ENCODE measurements around the gene SRXN1.

The SRXN1 gene

GRCh38 chr20:652615-653109 lies 338 bp downstream of the SRXN1 start:
- Histone ChIP-seq H3K4me1 (peaks cover 0 to 26% (median 17%) of the 10 kb centered on the region in 4 donors), H3K27ac (peak overlapping the region; percentile 79 to 83), H3K4me3 (peak overlapping the region; percentile 71 to 86), H3K27me3 (no peaks in the 10 kb centered on the region), H3K9me3 (no peaks in the 10 kb centered on the region), H3K36me3 (peaks cover 14 to 35% (median 18%) of the 10 kb centered on the region in 3 donors)
- intact Hi-C loops (cut with DNase I; ENCODE audit: low total_unique reads), result loop anchor here (2.0 to 10.0 kb wide), 2 partner anchors 110 to 182 kb away; partner anchors contain the start of genes CSNK2A1 and FAM110A
- DNase-seq, result no peak
- TF ChIP-seq CTCF (IDR thresholded peaks at IDR 0.05), result no peak

- no peak for TF ChIP-seq CTCF (IDR thresholded peaks at IDR 0.05)
- peak overlapping the region; percentile 79 to 83 for H3K27ac ChIP-seq
- H3K4me3 ChIP-seq, result peak overlapping the region; percentile 71 to 86
- H3K36me3 ChIP-seq, result peaks cover 21 to 42% (median 23%) of the 10 kb centered on the region in 3 donors
- no peaks in the 10 kb centered on the region for H3K27me3 ChIP-seq
- peaks cover 0 to 26% (median 17%) of the 10 kb centered on the region in 4 donors for H3K4me1 ChIP-seq
- DNase-seq, result no peak
- no peaks in the 10 kb centered on the region for H3K9me3 ChIP-seq
- intact Hi-C loops (cut with DNase I; ENCODE audit: low total_unique reads), result loop anchor here (2.0 to 10.0 kb wide), 2 partner anchors 109 to 183 kb away; partner anchors contain the start of genes CSNK2A1 and FAM110A
Observed at GRCh38 chr20:651713-652614, 1.0 kb downstream of the SRXN1 start.

- no peaks in the 10 kb centered on the region for H3K27me3 ChIP-seq
- H3K4me3 ChIP-seq, result no peak overlapping the region
- no peaks in the 10 kb centered on the region for H3K9me3 ChIP-seq
- no peak overlapping the region for H3K27ac ChIP-seq
- TF ChIP-seq CTCF (IDR thresholded peaks at IDR 0.05), result no peak
- H3K4me1 ChIP-seq, result peaks cover 0 to 26% (median 17%) of the 10 kb centered on the region in 4 donors
- intact Hi-C loops (cut with DNase I; ENCODE audit: low total_unique reads), result loop anchor here (10.0 kb wide), 1 partner anchor 184 kb away; the partner anchor contains the start of gene FAM110A
- H3K36me3 ChIP-seq, result peaks cover 21 to 45% (median 23%) of the 10 kb centered on the region in 3 donors
- DNase-seq, result no peak
Observed at GRCh38 chr20:650954-651353, 2.0 kb downstream of the SRXN1 start.

- Histone ChIP-seq H3K4me3 (no peak overlapping the region), H3K4me1 (peaks cover 0 to 32% (median 19%) of the 10 kb centered on the region in 4 donors), H3K27me3 (no peaks in the 10 kb centered on the region), H3K36me3 (peaks cover 21 to 45% (median 23%) of the 10 kb centered on the region in 3 donors), H3K27ac (no peak overlapping the region), H3K9me3 (no peaks in the 10 kb centered on the region)
- no peak for TF ChIP-seq CTCF (IDR thresholded peaks at IDR 0.05)
- intact Hi-C loops (cut with DNase I; ENCODE audit: low total_unique reads), result loop anchor here (10.0 kb wide), 1 partner anchor 185 kb away; the partner anchor contains the start of gene FAM110A
- DNase-seq, result no peak
Observed at GRCh38 chr20:650281-650680, 2.7 kb downstream of the SRXN1 start.

GRCh38 chr20:647479-648019 lies 5.5 kb downstream of the SRXN1 start:
- intact Hi-C loops (cut with DNase I; ENCODE audit: low total_unique reads), result loop anchor here (10.0 kb wide), 1 partner anchor 293 kb away; no protein-coding TSS in a partner anchor
- peaks cover 0 to 9% of the 10 kb centered on the region in 2 donors for H3K27me3 ChIP-seq
- H3K4me3 ChIP-seq, result no peak overlapping the region
- no peaks in the 10 kb centered on the region for H3K9me3 ChIP-seq
- no peak for TF ChIP-seq CTCF (IDR thresholded peaks at IDR 0.05)
- DNase-seq, result no peak
- H3K27ac ChIP-seq, result no peak overlapping the region
- peaks cover 0 to 23% (median 11%) of the 10 kb centered on the region in 4 donors for H3K4me1 ChIP-seq
- peaks cover 21 to 45% (median 23%) of the 10 kb centered on the region in 3 donors for H3K36me3 ChIP-seq

Data from tibial artery (tissue), 4 donors.